HG03378 (cell line): Measurements from ENCODE around the gene OR10G8.
"Not testable (repeated sequence)": the region's sequence is repeated elsewhere in the genome, so short reads cannot be mapped to it uniquely, and the experiment has no call there.

Experiments used
- ATAC-seq: cut with Tn5 transposase; IDR thresholded peaks from one replicate; pipeline ENCODE4 v1.9.1; 2021; ENCODE audit warnings: mild to moderate bottlenecking, moderate library complexity; ENCODE audit not compliant: unreplicated experiment

Gene OR10G8

GRCh38 chr11:124026498-124026897 is at the start of gene OR10G8:
Gene OR10G8, plus strand, starts transcription at chr11:124026798. Its CDS starts 2,825 bp downstream, at chr11:124029623.
- no peak for ATAC-seq

GRCh38 chr11:123977731-123978347 is 48.8 kb upstream of the OR10G8 start, which contains the start of gene OR10S1:
Gene OR10S1, minus strand, starts transcription at chr11:123977781. Its CDS starts 117 bp downstream, at chr11:123977664.
- ATAC-seq, result no peak

GRCh38 chr11:123979311-123979710 is 47.3 kb upstream of the OR10G8 start:
- no peak for ATAC-seq

- no peak for ATAC-seq
Observed at GRCh38 chr11:123995119-123995518, 31.5 kb upstream of the OR10G8 start, which contains the start of gene OR10G6. Gene OR10G6, minus strand, starts transcription at chr11:123995161. Its CDS starts 0 bp downstream, at chr11:123995161.

GRCh38 chr11:124012697-124013096 is 13.9 kb upstream of the OR10G8 start, which contains the start of gene OR10G4:
Gene OR10G4, plus strand, starts transcription at chr11:124012997. Its CDS starts 2,578 bp downstream, at chr11:124015575.
- ATAC-seq, result no peak

GRCh38 chr11:124015837-124016236 is 10.8 kb upstream of the OR10G8 start:
- ATAC-seq, result not testable (repeated sequence)

- no peak for ATAC-seq
Observed at GRCh38 chr11:124036666-124037065, 10.1 kb downstream of the OR10G8 start.

- no peak for ATAC-seq
Observed at GRCh38 chr11:124039557-124039956, 13.0 kb downstream of the OR10G8 start.

GRCh38 chr11:124041254-124041653 is 14.7 kb downstream of the OR10G8 start, which contains the start of gene OR10G7:
Gene OR10G7, minus strand, starts transcription at chr11:124041325. Its CDS starts 2,324 bp downstream, at chr11:124039001.
- ATAC-seq, result no peak

- ATAC-seq, result no peak
Observed at GRCh38 chr11:124043420-124043819, 16.8 kb downstream of the OR10G8 start.

- ATAC-seq, result no peak
Observed at GRCh38 chr11:124050748-124051147, 24.1 kb downstream of the OR10G8 start.

GRCh38 chr11:124052966-124053365 is 26.4 kb downstream of the OR10G8 start:
- ATAC-seq, result no peak

- ATAC-seq, result no peak
Observed at GRCh38 chr11:124068601-124069110, 42.1 kb downstream of the OR10G8 start.

GRCh38 chr11:124069429-124070401 is 43.1 kb downstream of the OR10G8 start:
- peak; percentile 68 for ATAC-seq

- ATAC-seq, result peak; percentile 93
Observed at GRCh38 chr11:124070915-124071622, 44.5 kb downstream of the OR10G8 start.

- ATAC-seq, result no peak
Observed at GRCh38 chr11:124071623-124071948, 45.0 kb downstream of the OR10G8 start.

- no peak for ATAC-seq
Observed at GRCh38 chr11:124072147-124072546, 45.5 kb downstream of the OR10G8 start.

- no peak for ATAC-seq
Observed at GRCh38 chr11:124074554-124074953, 48.0 kb downstream of the OR10G8 start.

GRCh38 chr11:124075492-124075840 is 48.9 kb downstream of the OR10G8 start:
- ATAC-seq, result no peak

- ATAC-seq, result no peak
Observed at GRCh38 chr11:124075841-124076651, 49.4 kb downstream of the OR10G8 start.
